A172 (cell line): Measurements from ENCODE around the gene ATOX1. TPM values are rescaled to one million over a fixed set of nuclear protein-coding genes. Genes with fewer than 3 reads are reported as not detected.
A peak's percentile ranks its signal among the peaks of the same experiment; 100 is the strongest.

Source experiments
- DNase-seq: peaks from one replicate; pipeline ENCODE4 v3.0.0-alpha.2; 2015; ENCODE audit warnings: low spot score
- total RNA-seq: library from RNA; depleted of rRNA; stranded (reverse); fragments of >200 nt; shearing (Covaris generic); gene quantifications from 2 replicates; pipeline ENCODE4 v1.2.3, GENCODE V29; 2014

Gene ATOX1
- total RNA-seq, 1 experiment from 2014 or later: 233 TPM

DNA sequence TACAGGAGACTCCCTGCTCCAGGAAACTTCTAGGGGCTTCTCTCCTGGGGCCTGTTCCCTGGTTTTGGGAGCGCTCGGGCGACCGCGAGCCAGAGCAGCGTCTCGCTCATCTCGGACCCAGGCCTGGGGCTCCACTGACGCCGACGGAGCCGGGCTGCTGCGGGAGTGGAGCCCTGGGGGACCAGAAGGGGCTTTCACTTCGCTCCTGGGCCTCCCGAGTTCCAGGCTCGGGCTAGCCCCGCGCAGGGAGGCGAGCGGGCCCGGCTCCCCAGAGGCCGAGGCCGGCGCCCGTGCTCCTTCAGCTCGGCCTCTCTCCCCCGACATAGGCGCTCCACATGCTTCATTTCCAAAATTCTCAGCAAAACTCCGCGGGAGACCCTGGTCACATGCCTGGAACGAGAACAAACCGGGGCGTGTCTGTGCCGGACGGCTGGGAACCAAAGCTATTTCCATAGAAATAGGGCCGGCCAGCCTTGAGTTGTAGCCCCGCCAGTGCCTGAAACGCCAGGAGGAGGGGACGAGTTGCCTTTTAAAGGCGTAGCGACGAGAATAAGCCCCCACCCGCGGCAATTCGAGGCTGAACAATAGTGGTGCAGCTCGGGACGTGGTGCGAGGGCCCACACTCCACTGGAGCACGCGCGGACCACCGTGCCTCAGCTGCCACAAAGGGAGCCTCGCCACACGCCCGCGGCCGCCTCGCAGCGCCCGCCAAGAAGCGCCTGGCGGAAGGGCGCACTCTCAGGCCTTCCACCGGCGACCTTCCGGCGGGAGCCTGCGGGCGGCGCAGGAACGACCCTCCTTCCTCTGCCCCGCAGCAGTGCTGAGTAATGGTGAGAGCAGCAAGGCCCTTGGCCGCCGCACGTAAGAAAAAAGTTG, 12.2 kb upstream of the ATOX1 start:
- DNase-seq: no peak

DNA sequence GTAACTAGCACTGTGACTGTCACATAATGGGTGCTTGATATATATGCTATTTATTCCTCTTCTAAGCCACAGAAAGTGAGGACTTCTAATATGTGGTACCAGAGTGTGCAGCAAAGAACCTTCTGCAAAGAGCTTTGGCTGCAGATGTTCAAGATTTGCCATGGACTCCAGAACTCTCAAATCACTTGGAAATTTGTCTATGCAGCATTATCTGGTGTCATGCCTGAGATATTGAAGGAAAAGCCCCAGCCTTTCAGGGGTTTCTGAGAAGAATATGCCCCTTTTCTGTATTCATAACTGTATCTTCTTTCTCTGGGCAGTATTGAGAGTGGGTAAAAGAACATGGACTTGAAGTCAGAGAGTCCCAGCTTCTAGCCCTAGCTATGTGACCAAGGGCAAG, 8.5 kb upstream of the ATOX1 start:
- DNase-seq: no peak

DNA sequence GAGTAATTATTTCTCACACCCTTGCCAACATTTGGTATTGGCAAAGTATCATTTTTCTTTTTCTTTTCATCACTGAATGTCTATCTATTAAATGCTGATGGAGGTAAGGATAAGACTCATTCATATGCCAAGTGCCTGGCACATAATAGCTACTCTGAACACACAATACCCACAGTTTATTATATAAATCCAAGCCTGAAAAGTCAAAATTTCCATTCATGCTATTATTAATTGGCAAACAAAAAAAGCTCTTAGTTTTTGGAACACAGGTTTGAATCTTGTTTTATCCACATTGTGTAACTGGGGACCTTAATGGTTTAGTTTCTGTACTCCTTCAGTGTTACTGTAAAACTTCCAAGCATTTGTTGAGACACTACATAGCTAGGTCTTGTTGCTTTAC, 6.4 kb upstream of the ATOX1 start:
- DNase-seq: no peak

DNA sequence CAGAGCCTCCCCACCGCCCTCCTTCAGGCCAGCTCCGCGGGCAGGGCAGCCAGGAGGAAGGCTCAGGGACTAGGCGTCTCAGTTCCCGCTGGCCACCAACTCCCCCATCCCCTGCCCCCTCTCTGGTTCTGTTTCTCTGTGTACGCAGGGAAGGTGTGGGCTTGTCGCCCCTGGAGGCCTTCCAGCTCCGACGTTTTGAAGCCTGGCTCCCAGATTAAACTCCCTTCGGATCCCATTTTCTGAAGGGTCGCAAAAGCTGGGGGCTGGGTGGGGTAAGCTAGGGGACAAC, 346 bp downstream of the ATOX1 start:
- peak; percentile 33 for DNase-seq

DNA sequence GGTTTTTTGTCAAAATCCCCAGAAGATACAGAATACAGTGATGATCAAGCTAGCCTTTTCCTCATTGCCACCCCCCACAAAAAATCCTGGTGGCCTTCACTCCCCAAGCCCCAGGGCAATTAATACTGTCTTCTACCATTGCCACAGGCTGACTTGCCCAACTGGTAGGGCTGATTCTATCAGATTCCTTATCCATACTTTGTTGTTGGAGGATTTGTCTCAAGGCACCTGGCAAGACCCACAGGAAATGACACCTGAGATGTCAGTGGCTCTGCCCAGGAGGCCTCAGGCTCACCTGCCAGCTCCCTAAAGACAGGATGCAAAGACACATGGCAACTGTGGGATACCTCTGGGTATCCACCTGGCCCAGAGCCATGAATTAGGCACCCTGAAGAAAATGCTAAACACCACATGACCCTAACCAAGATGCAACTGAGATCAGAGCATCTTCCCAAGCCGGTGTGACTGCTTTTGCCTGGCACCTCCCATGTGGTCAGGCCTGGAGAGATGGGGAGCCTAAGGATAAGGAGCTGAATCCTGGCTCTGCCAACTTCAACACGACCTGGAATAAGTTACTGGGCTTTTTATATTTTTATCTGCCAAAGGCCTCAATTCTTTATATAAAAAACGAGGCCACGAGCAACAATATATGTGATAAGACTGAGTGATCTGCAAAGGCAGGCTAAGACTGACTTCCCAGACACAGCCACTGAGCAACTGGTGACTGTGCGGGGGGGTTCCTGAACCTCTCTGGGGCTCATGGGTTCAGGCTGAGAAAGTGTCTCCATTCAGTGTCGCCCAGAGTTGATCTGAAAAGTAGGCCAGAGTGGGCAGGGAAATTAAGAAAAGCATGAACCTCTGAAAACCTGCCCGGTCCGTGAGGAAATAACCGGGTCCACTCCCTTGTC, 944 bp downstream of the ATOX1 start:
- no peak for DNase-seq

DNA sequence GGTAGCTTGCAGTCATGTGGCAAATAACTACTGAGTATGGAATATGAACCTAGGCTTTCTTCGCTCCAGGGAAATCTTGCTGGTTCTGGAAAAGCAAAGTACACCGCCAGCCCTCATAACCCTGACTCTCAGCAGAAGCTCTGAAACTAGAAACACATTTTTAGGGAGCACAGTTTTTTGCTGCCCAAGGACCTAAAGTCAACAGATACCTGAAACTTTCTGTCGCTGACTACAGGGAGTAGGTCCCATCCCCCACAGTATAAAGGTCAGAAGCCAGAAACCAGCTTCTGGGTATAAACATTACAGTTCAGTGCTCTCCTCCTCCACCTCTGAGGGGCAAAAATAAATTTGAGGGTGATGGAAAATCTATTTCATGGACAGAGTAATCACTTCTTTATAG, 3.0 kb downstream of the ATOX1 start:
- DNase-seq: no peak

DNA sequence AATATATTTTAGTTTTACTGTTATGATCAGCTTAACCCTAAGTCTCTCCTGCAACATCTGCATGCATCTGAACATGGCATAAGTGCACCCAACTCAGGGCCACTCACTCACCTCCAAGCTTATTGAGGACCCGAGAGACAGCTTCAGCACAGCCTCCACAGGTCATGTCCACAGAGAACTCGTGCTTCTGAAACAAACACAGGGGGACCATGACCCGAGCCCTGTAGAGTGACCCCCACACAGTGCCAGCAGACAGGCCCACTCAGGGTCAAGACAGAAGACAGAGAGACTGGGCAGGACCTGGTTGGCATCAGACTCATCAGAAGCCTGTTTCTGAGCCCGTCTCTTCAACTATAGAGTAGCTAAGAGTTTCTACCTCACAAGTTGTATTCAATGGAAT, 6.8 kb downstream of the ATOX1 start:
- DNase-seq: no peak

DNA sequence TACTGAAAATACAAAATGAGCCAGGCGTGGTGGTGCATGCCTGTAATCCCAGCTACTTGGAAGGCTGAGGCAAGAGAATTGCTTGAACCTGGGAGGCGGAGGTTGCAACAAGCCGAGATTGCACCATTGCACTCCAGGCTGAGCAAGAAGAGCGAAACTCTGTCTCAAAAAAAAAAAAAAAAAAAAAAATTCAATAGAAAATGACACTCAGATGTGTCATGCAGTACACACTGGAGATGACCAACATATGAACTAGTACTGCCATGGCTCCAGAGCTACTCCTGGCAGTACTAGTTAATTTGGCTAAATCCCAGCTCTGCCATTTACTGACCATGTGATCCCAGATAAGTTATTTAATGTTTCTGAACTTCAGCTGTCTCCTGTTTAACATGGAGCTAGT, 7.3 kb downstream of the ATOX1 start:
- no peak for DNase-seq

DNA sequence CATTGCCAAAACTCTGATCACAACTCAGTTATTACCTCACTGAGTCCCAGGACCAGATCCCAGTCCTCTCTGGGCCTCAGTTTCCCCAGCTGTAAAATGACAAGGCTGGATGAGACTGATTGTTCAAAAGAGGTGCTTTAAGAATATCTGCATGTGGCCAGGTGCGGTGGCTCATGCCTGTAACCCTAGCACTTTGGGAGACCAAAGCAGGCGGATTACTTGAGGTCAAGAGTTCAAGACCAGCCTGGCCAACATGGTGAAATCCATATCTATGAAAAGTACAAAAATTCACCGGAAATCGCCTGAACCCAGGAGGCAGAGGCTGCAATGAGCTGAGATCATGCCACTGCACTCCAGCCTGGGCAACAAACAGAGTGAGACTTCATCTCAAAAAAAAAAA, 8.3 kb downstream of the ATOX1 start:
- no peak for DNase-seq

DNA sequence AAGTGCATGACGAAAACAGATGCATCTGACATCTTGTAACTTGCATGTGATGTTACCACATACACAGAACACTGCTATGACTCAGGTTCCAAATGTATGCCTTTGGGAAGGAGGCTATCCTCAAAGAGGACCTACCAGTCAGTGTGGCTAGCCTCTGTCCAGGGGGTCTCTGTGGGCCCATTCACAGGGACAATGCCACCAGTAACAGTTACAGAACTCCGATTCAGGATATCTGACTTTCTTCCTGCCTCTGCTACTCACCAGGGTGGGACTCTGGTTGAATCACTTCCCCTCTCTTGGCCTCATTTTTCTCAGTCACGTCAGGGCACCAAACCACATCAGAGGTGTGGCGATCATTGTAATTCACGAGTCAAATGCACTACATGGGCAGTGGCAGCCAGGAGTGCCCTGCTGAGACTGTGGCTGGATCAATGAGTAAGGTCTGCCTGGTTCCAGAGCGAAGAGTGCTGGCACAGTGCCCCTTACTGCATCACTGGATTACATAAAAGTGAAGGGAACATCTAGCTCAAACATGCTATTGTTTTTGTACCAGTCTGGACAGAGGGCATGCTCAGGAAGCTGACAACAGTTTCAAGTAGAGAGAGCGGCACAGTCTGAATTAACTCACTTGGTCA, 13.2 kb downstream of the ATOX1 start:
- DNase-seq: peak; percentile 99

DNA sequence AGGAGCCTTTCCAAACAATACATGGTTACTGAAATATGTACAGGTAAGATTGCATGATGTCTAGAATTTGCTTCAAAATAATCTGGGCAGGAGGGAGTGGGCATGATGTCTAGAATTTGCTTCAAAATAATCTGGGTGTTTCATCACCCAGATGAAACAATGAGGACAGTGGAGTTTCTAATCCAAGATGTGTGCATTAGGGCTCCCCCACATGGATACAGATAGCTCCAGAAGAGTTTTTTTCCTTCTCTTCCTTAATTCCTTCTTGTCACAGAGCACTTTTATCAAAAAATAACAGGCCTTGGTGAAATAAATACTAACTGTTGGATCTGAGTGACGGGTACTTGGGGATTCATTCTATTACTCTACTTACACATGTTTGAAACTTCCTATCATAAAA, 14.9 kb downstream of the ATOX1 start:
- no peak for DNase-seq

DNA sequence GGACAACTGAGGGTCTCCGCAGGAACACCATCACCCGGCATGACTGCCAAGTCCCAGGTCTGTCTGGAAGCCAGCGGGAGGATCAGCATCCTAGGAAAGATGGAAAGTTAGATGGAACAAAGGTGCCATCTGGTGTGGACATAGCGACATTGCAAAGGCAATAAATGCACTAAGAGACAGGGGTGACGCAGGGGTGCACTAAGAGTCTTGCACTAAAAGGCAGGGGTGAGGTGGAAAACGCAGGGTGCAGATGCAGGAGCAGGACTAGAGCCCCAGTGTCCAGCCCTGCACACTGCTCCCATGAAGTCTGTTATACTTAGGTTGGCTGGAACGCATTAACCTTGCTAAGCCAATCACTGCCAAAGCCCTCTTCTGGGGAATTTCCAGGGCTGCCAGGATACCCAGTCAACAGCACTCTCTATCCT, 15.5 kb downstream of the ATOX1 start:
- peak; percentile 92 for DNase-seq

DNA sequence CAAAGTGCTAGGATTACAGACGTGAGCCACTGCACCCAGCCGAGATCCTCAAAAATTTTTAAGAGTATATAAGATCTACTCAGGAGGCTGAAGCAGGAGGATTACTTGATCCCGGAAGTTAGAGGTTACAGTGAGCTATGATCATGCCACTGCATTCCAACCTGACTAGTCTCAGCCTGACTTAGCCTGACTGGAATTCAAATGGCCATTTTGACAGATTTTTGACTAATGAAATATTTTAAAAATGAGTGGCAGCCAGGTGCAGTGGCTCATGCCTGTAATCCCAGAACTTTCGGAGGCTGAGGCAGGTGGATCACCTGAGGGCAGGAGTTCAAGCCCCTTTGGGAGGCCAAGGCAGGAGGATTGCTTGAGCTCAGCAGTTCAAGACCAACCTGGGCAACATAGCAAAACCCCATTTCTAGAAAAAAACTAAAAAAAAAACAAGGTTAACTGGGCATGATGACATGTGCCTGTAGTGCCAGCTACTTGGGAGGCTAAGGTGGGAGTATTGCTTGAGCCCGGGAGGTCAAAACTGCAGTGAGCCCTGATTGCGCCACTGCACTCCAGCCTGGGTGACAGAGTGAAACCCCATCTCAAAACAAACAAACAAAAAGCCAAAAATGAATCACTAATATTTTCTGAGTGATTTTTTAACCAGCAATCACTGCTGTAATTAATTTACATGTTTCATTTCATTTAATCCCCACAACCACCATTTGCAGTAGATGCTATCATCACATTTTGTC, 16.6 kb downstream of the ATOX1 start:
- DNase-seq: peak; percentile 98

DNA sequence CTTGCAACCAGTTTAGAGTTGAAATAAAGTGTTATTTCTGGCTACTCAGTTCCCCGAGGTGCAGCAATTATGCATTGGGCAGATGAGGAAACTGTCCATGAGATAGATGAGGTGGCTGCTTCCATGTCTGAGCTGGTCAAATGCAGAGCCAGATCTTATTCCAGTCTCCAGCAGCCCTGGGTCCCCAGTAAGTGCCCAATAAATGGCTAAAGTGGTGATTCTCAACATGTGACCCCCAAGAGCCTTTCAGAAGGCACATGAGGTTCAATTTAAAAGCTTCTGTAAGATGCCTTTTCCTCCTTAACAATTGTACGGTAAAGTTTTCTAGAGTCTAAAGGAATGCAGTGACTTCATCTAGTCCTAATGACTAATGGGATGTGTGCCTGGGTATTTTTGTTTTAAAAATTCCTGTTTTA, 17.5 kb downstream of the ATOX1 start:
- DNase-seq: peak; percentile 88

DNA sequence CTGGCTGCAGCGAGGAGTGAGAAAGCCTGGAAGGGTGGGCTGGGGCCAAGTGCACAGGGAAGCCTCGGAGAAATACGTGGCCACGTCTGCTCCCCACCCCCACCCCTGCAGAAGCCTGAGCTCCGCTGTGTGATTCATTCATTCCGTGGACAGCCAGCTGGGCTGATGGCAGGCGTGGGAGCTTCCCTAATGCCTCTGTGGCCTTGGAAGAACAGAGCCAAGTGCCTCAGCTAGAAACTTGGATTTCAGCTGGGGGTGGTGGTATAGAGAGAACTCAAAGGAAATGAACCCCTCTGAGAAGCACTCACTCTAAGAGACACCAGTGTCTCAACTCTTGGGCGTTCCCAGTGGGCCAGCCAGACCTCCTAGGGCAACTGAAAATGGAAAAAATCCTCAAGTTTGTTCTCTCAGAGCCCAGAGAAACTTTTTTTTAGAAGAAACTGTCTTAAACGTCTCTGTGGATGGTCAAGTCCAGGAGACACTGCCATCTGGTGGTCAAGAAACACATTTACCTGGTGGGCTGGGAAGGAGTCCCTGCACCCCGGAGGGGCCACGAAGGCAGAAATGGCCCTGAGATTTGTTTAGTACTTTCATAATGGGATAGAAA, 18.0 kb downstream of the ATOX1 start:
- peak; percentile 98 for DNase-seq

DNA sequence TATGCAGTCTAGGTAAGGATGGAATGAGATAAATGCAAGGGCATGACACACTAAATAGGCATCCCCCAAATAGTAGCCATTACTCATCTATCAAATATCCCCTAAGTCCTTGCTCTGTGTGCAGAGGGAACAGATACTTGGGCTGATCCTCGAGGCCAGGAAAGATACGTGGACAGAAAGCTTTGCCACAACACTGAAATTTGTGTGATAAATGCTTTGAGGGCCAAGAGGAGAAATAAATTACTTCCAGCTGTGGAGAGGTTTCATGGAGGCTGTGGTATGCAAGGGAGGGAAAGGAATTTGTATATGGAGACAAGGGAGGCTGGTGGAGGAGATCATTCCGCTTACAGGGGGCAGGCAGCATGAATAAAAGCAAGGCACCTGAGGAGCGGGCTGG, 18.5 kb downstream of the ATOX1 start:
- peak; percentile 99 for DNase-seq

DNA sequence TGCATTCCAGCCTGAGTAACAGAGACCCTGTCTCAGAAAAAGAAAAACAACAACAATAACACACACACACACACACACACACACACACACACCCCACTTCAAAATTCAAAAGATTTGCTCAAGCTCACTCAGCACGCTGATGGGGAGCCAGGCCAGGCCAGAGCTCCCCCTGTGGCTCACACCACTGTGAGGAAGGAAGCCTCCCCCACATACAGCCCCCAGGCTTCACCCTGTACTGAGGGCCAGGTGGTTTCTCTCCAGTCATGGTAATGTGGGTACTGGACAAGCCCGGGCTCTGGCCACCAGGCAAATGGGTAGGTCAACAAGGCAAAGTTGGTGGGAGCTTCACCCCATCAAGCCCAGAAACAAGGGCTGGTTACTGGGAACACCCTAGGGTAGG, 19.0 kb downstream of the ATOX1 start:
- no peak for DNase-seq

DNA sequence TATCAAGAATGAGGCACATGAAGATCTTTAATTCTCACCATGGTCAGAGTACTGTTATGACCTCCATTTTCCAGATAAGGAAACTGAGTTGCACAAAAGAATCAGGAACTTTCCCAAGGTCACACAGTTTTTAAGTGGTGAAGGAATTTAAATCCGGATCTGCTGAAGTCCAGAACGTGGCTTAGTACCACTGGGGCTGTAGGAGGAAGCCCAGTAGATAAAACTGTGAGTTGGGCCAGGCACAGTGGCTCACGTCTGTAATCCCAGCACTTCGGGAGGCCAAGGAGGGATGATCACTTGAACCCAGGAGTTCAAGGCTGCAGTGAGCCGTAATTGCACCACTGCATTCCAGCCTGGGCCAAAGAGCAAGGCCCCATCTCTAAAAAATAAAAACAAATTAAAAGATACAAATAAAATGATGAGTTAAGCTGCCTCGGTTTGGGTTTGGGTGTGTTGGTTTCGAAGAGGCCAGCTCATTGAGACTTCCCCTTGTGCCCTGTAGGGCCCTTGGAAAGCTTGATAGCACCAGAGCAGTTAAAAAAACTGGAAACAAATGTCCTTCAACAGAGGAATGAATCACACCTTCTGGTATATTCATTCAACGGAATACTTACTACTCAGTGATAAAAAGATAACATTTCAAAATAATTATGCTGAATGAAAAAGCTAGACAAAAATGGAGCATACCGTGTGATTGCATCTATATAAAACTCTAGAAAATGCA, 20.1 kb downstream of the ATOX1 start:
- DNase-seq: peak; percentile 84

DNA sequence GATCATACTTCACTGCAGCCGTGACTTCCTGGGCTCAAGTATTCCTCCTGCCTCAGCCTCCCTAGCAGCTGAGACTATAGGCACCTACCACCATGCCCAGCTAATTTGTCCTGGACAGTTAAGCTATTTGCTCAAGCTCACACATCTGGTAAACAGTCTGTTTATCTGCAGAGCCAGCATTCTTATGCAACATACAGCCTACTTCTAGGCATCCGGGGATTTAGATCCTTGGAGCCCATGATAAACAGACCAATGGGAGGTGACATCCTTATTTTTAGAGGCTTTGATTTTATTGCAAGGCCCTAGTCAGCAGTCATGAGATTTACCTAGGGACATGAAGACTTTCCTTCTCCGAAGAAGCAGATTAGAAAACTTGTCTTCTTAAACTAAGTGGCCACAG, 21.0 kb downstream of the ATOX1 start:
- DNase-seq: no peak

DNA sequence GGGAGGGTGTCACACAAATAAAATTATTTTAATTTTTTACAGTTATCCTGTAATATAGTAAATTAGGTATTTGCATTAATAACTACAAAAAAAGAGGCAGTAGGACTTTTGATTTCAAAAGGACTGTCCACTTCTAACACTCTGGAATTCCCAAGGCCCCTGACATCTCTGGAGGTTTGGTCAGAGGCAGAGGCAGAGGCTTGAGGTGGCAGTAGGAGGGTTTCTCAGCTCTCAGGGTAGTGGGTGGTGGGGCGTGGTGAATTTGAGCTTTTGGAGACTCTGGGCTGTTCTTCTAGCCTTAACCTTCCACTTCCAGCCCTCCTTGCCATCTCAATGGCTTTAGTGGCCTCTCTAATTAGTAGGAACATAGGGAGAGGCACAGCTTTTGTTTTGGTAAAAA, 22.8 kb downstream of the ATOX1 start:
- DNase-seq: no peak

DNA sequence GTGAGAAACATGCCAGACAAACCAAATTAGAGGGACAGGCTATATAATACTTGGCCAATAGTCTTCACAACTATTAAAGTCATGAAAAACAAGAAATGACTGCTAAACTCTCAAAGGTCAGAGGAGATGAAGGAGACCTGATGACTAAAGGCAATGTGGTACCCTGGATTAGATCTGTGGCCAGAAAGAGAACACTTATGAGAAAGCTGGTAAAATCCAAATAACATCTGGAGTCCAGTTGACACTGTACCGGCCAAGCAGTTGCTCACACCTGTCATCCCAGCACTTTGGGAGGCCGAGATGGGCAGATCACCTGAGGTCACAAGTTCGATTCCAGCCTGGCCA, 24.4 kb downstream of the ATOX1 start:
- no peak for DNase-seq
